ENCODE results near the gene GPC6.

DNA sequence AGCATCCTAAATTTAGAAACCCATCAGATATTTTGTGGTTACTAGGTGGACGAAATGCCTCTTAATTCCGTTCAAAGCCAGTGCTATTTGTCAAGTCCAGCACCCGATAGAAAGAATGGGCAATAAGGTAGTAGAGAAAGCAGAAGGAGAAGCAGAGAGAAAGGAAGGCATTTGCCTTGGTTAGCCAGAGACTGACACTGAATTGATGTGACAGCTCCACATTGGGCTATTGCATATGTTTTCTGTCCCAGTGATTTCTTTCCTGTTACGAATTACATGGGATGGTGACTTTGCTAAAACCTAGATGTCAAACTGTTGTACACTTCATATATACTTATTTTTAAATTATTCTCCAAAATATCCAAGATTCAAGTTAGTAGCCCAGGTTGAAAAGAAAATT is 710.3 kb downstream of the GPC6 start:
- TF ChIP-seq POLR2AphosphoS5 (IDR thresholded peaks at IDR 0.05; ENCODE audit: insufficient read depth in 1 of 2, low read depth in 1 of 2) (no peak), POLR2A (IDR thresholded peaks at IDR 0.05) (no peak)
- TF ChIP-seq, protein P1, sequence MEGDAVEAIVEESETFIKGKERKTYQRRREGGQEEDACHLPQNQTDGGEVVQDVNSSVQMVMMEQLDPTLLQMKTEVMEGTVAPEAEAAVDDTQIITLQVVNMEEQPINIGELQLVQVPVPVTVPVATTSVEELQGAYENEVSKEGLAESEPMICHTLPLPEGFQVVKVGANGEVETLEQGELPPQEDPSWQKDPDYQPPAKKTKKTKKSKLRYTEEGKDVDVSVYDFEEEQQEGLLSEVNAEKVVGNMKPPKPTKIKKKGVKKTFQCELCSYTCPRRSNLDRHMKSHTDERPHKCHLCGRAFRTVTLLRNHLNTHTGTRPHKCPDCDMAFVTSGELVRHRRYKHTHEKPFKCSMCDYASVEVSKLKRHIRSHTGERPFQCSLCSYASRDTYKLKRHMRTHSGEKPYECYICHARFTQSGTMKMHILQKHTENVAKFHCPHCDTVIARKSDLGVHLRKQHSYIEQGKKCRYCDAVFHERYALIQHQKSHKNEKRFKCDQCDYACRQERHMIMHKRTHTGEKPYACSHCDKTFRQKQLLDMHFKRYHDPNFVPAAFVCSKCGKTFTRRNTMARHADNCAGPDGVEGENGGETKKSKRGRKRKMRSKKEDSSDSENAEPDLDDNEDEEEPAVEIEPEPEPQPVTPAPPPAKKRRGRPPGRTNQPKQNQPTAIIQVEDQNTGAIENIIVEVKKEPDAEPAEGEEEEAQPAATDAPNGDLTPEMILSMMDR (IDR thresholded peaks at IDR 0.05): no peak

All from vagina (tissue), 2 donors.